ENCODE results near the gene TCF4.

The TCF4 gene

GRCh38 chr18:55251254-55251971 lies 336.6 kb downstream of the TCF4 start:
- H3K9me3 Mint-ChIP-seq = peaks cover 9% of the 10 kb centered on the region
- H3K27me3 Mint-ChIP-seq (ENCODE audit: low read depth, poor library complexity) = no peaks in the 10 kb centered on the region
- no peak for TF ChIP-seq CTCF (IDR thresholded peaks at IDR 0.05)
- peak; percentile 13 for DNase-seq
- peaks cover 27% of the 10 kb centered on the region for H3K4me1 Mint-ChIP-seq
- H3K36me3 Mint-ChIP-seq (ENCODE audit: low read depth) = peaks cover 80% of the 10 kb centered on the region
- H3K4me3 Mint-ChIP-seq = peak overlapping the region; percentile 30
- peak overlapping the region; percentile 71 for H3K27ac Mint-ChIP-seq

- Mint-ChIP-seq H3K27ac (peak overlapping the region; percentile 61), H3K4me3 (no peak overlapping the region), H3K27me3 (ENCODE audit: low read depth, poor library complexity) (no peaks in the 10 kb centered on the region), H3K36me3 (ENCODE audit: low read depth) (peaks cover 74% of the 10 kb centered on the region), H3K9me3 (peaks cover 9% of the 10 kb centered on the region), H3K4me1 (peaks cover 28% of the 10 kb centered on the region)
- DNase-seq = no peak
- no peak for TF ChIP-seq CTCF (IDR thresholded peaks at IDR 0.05)
These were observed 337.2 kb downstream of the TCF4 start for GRCh38 chr18:55250768-55251173.

GRCh38 chr18:55249550-55249949 lies 338.4 kb downstream of the TCF4 start:
- peaks cover 8% of the 10 kb centered on the region for H3K9me3 Mint-ChIP-seq
- H3K36me3 Mint-ChIP-seq (ENCODE audit: low read depth) = peaks cover 62% of the 10 kb centered on the region
- DNase-seq = no peak
- no peaks in the 10 kb centered on the region for H3K27me3 Mint-ChIP-seq (ENCODE audit: low read depth, poor library complexity)
- no peak overlapping the region for H3K4me3 Mint-ChIP-seq
- peak overlapping the region; percentile 33 for H3K27ac Mint-ChIP-seq
- no peak for TF ChIP-seq CTCF (IDR thresholded peaks at IDR 0.05)
- peaks cover 36% of the 10 kb centered on the region for H3K4me1 Mint-ChIP-seq

GRCh38 chr18:55248495-55248894 lies 339.5 kb downstream of the TCF4 start:
- TF ChIP-seq CTCF (IDR thresholded peaks at IDR 0.05) = no peak
- no peaks in the 10 kb centered on the region for H3K27me3 Mint-ChIP-seq (ENCODE audit: low read depth, poor library complexity)
- peaks cover 59% of the 10 kb centered on the region for H3K36me3 Mint-ChIP-seq (ENCODE audit: low read depth)
- no peak overlapping the region for H3K27ac Mint-ChIP-seq
- no peak for DNase-seq
- no peaks in the 10 kb centered on the region for H3K9me3 Mint-ChIP-seq
- H3K4me1 Mint-ChIP-seq = peaks cover 42% of the 10 kb centered on the region
- H3K4me3 Mint-ChIP-seq = no peak overlapping the region

- Mint-ChIP-seq H3K27me3 (ENCODE audit: low read depth, poor library complexity) (no peaks in the 10 kb centered on the region), H3K4me3 (no peak overlapping the region), H3K36me3 (ENCODE audit: low read depth) (peaks cover 53% of the 10 kb centered on the region), H3K27ac (peak overlapping the region; percentile 1), H3K4me1 (peaks cover 35% of the 10 kb centered on the region), H3K9me3 (no peaks in the 10 kb centered on the region)
- no peak for TF ChIP-seq CTCF (IDR thresholded peaks at IDR 0.05)
- DNase-seq = no peak
These were observed 341.0 kb downstream of the TCF4 start for GRCh38 chr18:55247032-55247431.

- peaks cover 30% of the 10 kb centered on the region for H3K4me1 Mint-ChIP-seq
- TF ChIP-seq CTCF (IDR thresholded peaks at IDR 0.05) = no peak
- H3K27me3 Mint-ChIP-seq (ENCODE audit: low read depth, poor library complexity) = no peaks in the 10 kb centered on the region
- H3K4me3 Mint-ChIP-seq = no peak overlapping the region
- peaks cover 53% of the 10 kb centered on the region for H3K36me3 Mint-ChIP-seq (ENCODE audit: low read depth)
- no peak overlapping the region for H3K27ac Mint-ChIP-seq
- DNase-seq = no peak
- no peaks in the 10 kb centered on the region for H3K9me3 Mint-ChIP-seq
These were observed 341.7 kb downstream of the TCF4 start for GRCh38 chr18:55246278-55246677.
